MCF 10A (cell line): ENCODE data around the gene C6orf141. TPM values are rescaled to one million over a fixed set of nuclear protein-coding genes. Genes with fewer than 3 reads are reported as not detected.

ENCODE experiments used
- BruUV-seq: library from RNA; stranded (reverse); fragments of 400-500 nt; replicated peaks from 2 replicates; lab custom pipeline; 2021; lab: Mats Ljungman, UMichigan
- CTCF ChIA-PET: fragments of 300-600 bp; sonication (Branson Sonifier 250); formaldehyde crosslinking; extraction: SDS; loops from one replicate; lab custom pipeline; 2021; ENCODE audit warnings: antibody characterized with exemption, inconsistent platforms; lab: Yijun Ruan, JAX
- POLR2A ChIA-PET: fragments of 300-600, 350-650 bp; sonication (Branson Sonifier 250); formaldehyde crosslinking; extraction: SDS; loops from one replicate; lab custom pipeline; 2020; ENCODE audit warnings: antibody characterized with exemption, inconsistent platforms; lab: Yijun Ruan, JAX
- DNase-seq: peaks from one replicate; pipeline ENCODE4 v3.0.0-alpha.2; 2018; ENCODE audit not compliant: unreplicated experiment
- H3K27ac Mint-ChIP-seq: one replicate; pipeline ENCODE4 v1.8.0; 2022; ENCODE audit warnings: mild to moderate bottlenecking, low read depth, mixed read lengths; ENCODE audit not compliant: unreplicated experiment
- H3K27me3 Mint-ChIP-seq: one replicate; pipeline ENCODE4 v1.8.0; 2022; ENCODE audit warnings: mixed read lengths; ENCODE audit not compliant: insufficient read depth, unreplicated experiment
- H3K36me3 Mint-ChIP-seq: one replicate; pipeline ENCODE4 v1.8.0; 2022; ENCODE audit warnings: mild to moderate bottlenecking, moderate library complexity, mixed read lengths; ENCODE audit not compliant: insufficient read depth, unreplicated experiment
- H3K4me1 Mint-ChIP-seq: one replicate; pipeline ENCODE4 v1.8.0; 2022; ENCODE audit warnings: mixed read lengths; ENCODE audit not compliant: insufficient read depth, unreplicated experiment
- H3K4me3 Mint-ChIP-seq: one replicate; pipeline ENCODE4 v1.8.0; 2022; ENCODE audit warnings: mild to moderate bottlenecking, moderate library complexity, mixed read lengths; ENCODE audit not compliant: unreplicated experiment
- H3K9me3 Mint-ChIP-seq: one replicate; pipeline ENCODE4 v1.8.0; 2022; ENCODE audit warnings: mixed read lengths; ENCODE audit not compliant: unreplicated experiment
- CTCF ChIP-seq: fragments of 200-600 bp; IDR thresholded peaks from one replicate; pipeline ENCODE4 v1.8.0; 2022; ENCODE audit warnings: antibody characterized with exemption, mild to moderate bottlenecking; ENCODE audit not compliant: unreplicated experiment
- intact Hi-C: fragments of 100-400 bp; cut with micrococcal nuclease; formaldehyde crosslinking; loops from 2 replicates; pipeline ENCODE4 v1.14.1; 2022
- total RNA-seq: library from RNA; stranded (reverse); gene quantifications from 2 replicates; pipeline ENCODE4 v1.2.3, GENCODE V29; 2022

Gene C6orf141
- total RNA-seq, 1 experiment from 2014 or later = 29.9 TPM

- H3K36me3 Mint-ChIP-seq = no peaks in the 10 kb centered on the region
- intact Hi-C loops = no loop called here
- no TSS peak for BruUV-seq
- DNase-seq = no peak
- H3K4me3 Mint-ChIP-seq = no peak overlapping the region
- no peaks in the 10 kb centered on the region for H3K9me3 Mint-ChIP-seq
- no peaks in the 10 kb centered on the region for H3K27me3 Mint-ChIP-seq
- ChIA-PET CTCF (interaction anchor here (0.6 to 1.1 kb wide), 3 partner anchors 8 to 259 kb away, joined by 3 to 4 read pairs (median 3); no protein-coding TSS in a partner anchor), POLR2A (interaction anchor here (0.6 kb wide), 1 partner anchor 55 kb away, joined by 3 read pairs; no protein-coding TSS in a partner anchor)
- TF ChIP-seq CTCF = no peak
- H3K27ac Mint-ChIP-seq = no peak overlapping the region
- H3K4me1 Mint-ChIP-seq = no peaks in the 10 kb centered on the region
Observed at GRCh38 chr6:49523901-49524300, 26.6 kb upstream of the C6orf141 start.

- intact Hi-C loops = no loop called here
- no peaks in the 10 kb centered on the region for H3K4me1 Mint-ChIP-seq
Observed at GRCh38 chr6:49524541-49524940, 25.9 kb upstream of the C6orf141 start.

GRCh38 chr6:49526598-49526997 is 23.9 kb upstream of the C6orf141 start:
- no TSS peak for BruUV-seq

More at GRCh38 chr6:49524541-49524940, 25.9 kb upstream of the C6orf141 start:
- TF ChIP-seq CTCF = no peak
- no TSS peak for BruUV-seq
- no peak overlapping the region for H3K27ac Mint-ChIP-seq
- no peaks in the 10 kb centered on the region for H3K27me3 Mint-ChIP-seq
- H3K4me3 Mint-ChIP-seq = no peak overlapping the region
- no peaks in the 10 kb centered on the region for H3K36me3 Mint-ChIP-seq
- POLR2A ChIA-PET = interaction anchor here (0.6 kb wide), 2 partner anchors 14 to 56 kb away, joined by 3 to 4 read pairs; no protein-coding TSS in a partner anchor
- DNase-seq = no peak
- H3K9me3 Mint-ChIP-seq = no peaks in the 10 kb centered on the region
- CTCF ChIA-PET = interaction anchor here (0.6 to 1.0 kb wide), 2 partner anchors 82 to 258 kb away, joined by 3 read pairs; no protein-coding TSS in a partner anchor

GRCh38 chr6:49527320-49527719 is 23.1 kb upstream of the C6orf141 start:
- H3K4me1 Mint-ChIP-seq = peaks cover 6% of the 10 kb centered on the region
- no peak overlapping the region for H3K27ac Mint-ChIP-seq
- peaks cover 2% of the 10 kb centered on the region for H3K36me3 Mint-ChIP-seq
- CTCF ChIA-PET = interaction anchor here (0.6 to 1.5 kb wide), 4 partner anchors 44 to 440 kb away, joined by 3 to 5 read pairs (median 4); no protein-coding TSS in a partner anchor
- H3K9me3 Mint-ChIP-seq = no peaks in the 10 kb centered on the region
- intact Hi-C loops = no loop called here
- DNase-seq = no peak
- POLR2A ChIA-PET = no interaction called here
- no peak overlapping the region for H3K4me3 Mint-ChIP-seq
- BruUV-seq = no TSS peak
- TF ChIP-seq CTCF = no peak
- no peaks in the 10 kb centered on the region for H3K27me3 Mint-ChIP-seq

More at GRCh38 chr6:49526598-49526997, 23.9 kb upstream of the C6orf141 start:
- Mint-ChIP-seq H3K4me1 (no peaks in the 10 kb centered on the region), H3K27me3 (no peaks in the 10 kb centered on the region), H3K27ac (no peak overlapping the region), H3K4me3 (no peak overlapping the region), H3K36me3 (no peaks in the 10 kb centered on the region), H3K9me3 (no peaks in the 10 kb centered on the region)
- intact Hi-C loops = no loop called here
- POLR2A ChIA-PET = no interaction called here
- TF ChIP-seq CTCF = no peak
- DNase-seq = no peak
- CTCF ChIA-PET = interaction anchor here (1.0 to 1.5 kb wide), 2 partner anchors 52 to 96 kb away, joined by 4 to 5 read pairs; no protein-coding TSS in a partner anchor
